NCI-H82 treated with DMSO at 0.1 percent for 48 hours (cell line): ENCODE results near the gene MYBPC2.

Experiments
- DNase-seq: peaks from one replicate; lab custom pipeline; 2025; ENCODE audit not compliant: unreplicated experiment; lab: John Stamatoyannopoulos, UW

The MYBPC2 gene

DNA sequence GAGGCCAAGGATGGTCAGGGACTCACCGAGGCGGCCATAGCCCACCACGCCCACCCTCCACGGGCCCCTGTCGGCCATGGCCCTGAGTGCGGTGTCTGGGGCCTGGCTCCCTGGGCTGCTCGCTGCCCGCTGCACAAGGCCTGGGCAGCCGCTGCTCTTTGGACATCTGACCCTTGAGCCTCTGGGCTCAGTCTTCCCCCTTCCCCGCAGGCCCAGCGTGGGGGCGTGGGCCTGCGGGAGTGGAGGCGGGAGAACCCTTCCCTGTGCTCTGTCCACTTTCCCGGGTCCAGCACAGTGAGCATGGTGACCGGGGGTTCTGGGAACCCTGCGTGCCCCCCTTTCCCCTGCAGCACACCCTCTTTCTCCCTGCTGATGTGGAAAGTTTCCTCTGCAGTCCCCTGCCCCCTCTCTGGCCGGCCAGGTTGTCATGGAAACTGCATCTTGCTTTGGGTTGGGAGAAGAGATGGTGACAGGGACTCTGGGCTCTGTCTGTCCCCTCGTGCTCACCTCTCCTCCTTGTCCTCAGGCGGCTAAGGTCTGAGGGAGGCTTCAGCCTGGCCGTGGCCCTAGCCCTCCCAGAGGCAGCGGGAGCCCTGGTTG is 81.2 kb downstream of the MYBPC2 start, which contains the start of gene ASPDH:
TSS of gene ASPDH (minus strand) at position 168 of the 600 bp plus-strand sequence. CDS start at position 78, 90 bp downstream.
- no peak for DNase-seq

DNA sequence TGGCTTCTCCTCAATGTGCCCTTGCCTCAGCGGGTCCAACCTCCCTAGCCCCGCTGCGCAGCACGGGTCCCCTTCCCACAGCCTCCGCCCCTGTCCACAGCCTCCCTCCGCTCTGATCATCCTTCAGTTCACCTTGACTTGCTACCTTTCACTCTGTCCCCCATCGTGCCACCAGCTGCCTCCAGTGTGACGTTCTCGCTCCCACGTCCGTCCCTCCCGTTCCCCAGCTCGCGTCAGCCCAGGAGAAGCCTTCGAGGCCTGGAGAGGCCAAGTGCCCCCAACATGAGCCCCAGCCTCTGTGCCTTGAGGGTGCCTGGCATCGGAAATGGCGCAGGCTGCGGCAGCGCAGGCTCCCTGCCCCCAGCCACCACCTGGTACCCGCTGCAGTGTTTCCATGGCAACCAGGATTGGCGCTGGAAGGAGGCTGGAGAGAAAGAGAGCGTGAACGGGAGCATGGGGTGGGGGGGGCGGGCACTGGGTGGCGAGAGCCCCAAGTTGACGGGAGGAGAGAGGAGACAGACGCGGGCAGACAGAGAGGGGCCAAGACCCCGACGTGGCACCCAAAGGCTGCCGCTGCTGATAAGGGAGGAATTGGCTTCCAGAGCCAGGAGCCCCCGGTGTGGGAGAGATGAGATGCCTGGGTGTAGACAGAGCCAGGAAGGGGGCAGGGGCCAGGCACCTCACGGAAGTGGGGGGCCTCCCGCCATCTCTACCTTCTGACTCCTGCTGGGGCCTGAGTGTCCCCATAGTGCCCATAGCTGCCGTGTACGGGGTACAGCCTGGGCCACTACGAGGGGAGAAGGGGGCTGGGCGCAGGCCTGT is 81.9 kb downstream of the MYBPC2 start:
- DNase-seq, result no peak

DNA sequence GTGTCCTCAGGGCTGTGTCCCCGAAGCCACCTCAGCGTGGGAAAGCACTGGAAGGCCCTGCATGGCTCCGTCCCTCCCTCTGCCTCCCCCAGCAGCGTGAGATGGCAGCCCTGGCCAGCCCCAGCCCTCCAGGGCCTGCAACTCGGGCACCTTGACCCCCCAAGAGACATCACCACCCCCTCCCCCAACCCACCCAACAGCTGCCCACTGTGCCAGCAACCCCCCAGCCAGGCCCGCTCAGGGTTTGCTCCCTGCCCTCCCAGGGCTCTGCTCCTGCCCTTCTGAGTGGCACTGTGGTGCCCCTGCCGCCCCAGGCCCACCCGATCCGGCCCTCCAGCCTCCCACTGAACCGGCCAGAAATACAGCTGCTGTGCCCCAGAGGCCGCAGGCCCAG is 82.5 kb downstream of the MYBPC2 start:
- no peak for DNase-seq
